HG03039 (cell line): ENCODE measurements around the gene MPPED1.

ENCODE experiments used
- ATAC-seq: cut with Tn5 transposase; IDR thresholded peaks from one replicate; pipeline ENCODE4 v1.9.1; 2021; ENCODE audit warnings: mild to moderate bottlenecking, moderate library complexity; ENCODE audit not compliant: unreplicated experiment

MPPED1 gene

DNA sequence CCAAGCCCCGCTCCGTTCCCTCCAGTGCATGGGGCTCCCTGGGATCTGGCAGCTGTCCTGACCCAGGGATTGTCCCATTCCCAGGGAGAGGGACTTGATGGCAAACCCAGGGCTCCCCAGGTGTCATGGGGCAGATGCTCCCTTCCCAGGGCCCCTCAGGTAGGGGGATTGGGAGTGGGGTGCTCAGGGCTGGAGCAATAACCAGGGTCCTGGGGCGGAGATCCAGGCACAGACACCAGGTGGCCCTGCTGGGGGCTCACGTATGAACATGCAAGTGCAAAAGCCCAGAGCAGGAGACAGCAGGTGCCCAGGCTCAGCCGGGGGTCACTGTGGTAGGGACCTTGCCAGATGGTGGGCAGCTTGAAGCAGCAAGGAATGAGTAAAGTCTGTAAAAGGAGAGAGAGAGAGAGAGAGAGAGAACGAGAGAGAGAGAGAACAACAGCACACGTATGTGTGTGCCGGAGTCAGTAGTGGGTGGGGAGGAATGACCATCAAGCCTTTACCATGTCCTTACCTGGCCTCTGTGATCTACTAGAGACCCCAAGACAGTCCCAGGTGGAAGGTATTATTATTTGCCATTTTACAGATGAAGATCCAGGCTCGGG is 19.3 kb upstream of the MPPED1 start:
- no peak for ATAC-seq

DNA sequence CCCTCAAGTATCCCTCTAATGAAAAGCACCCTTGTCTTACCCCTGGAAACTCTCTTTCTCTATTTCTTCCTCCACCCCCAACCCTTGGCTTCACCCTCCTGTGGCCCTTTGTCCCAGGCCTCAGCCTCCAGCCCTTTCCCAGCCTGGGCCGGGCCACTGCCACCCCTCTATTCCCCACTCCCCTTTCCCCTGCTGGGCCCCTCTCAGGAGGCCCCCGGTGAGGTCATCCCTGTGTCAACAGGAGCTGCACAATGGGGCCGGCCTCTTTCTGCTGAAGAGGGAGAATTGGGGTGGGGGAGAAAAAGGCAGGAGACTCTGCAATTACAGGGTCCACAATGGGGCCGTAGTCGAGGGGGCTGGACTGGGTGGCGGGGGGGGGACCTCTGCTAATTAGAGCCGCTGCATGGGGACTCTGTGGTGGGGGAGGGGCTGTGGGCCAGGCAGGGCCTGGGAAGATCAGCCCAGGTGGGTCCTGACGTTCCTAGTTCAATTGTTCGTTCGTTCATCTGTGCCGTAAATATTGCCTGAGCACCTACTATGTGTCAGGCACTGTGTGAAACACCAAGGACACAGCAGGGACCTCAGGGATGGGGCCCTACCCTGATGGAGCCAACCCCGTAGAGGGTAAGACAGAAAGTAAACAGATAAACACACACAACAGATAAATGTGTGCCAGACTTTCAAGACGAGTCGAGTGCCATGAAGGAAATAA is 18.5 kb upstream of the MPPED1 start:
- no peak for ATAC-seq

DNA sequence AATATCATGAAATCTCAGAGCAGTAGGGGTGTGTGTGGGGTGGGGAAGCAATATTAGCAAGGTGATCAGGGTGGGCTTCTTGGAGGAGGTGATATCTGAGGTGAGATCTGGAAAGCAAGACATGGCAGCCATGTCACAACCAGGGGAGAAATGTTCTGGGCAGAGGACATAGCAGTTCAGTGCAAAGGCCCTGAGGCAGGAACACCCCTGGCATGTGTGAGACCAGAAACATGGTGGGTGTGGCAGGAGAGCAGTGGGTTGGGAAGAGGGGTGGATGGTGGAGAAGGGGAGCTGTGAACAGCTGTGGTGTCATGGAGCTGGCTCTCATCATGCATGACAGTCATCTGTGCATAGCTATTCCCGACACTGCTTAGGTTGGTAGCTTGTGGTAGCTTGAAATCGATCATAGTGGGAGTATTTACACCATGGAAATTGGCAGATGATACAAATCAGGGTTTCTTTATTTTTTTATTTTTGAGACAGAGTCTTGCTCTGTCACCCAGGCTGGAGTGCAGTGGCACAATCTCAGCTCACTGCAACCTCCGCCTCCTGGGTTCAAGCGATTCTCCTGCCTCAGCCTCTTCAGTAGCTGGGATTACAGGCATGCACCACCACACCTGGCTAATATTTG is 17.9 kb upstream of the MPPED1 start:
- no peak for ATAC-seq

GRCh38 chr22:43395086-43395695 is 16.6 kb upstream of the MPPED1 start:
- ATAC-seq, result no peak

DNA sequence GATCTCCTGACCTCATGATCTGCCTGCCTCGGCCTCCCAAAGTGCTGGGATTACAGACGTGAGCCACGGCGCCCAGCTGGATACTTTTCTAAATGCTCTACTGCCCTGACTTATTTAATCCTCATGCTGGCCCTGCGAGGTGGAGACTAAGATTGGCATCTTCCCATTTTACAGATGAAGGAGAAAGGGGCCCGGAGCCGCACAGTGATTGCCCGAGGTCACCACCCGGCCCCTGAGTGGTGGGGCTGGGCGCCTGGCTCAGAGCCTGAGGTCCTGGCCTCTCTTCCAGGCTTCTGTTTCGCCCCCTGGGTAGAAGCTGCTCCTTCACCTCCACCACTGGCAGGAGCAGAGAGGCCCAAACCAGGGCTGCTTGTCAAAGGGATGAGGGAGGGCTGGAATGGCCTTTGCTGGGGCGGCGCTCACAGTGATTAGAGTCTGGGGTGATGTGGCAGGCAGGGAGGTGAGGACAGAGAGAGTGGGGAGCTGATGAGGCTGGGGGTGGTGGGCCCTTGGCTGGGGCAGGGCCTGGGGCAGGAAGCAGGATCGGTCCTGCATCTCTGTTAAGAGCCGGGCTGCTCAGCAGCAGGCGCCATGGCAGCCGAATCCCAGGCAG is 15.4 kb upstream of the MPPED1 start:
- no peak for ATAC-seq

GRCh38 chr22:43396934-43397457 is 14.8 kb upstream of the MPPED1 start:
- ATAC-seq, result no peak

DNA sequence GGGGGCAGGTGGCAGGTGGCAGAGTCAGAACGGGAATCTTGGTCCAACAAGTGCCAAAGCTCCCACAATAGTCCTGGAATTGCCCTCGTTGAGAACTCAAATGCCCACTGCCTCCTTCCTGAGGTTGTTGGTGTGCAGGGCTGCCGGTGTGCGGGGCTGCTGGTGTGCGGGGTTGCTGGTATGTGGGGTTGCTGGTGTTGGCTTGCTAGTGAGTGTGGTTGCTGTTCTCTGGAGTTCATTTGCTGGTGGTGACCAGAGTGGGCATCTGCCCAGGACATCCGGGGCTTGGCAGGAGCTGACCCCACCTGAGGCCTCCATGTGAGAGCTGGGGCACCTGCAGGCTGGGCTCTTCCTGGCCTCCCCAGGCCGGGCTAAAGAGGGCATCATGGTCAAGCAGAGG is 14.0 kb upstream of the MPPED1 start:
- ATAC-seq, result no peak

DNA sequence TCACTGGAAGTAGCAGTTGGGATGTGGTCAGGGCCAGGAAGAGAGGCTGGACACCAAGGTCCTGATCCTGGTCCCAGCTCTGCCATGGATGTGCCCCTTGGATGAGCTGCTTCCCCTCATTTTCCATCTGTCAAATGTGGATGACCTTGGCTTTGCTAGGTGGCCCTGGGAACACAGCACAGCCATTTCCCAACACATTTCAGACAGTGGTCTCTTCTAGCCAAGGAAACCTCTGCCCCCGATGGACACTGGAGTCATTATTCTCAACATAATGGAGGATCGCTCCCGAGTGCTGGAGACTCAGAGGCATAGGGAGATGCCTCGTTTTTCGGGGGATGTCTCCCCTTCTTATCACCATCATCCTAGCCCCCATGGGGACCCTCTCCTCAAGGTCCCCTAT is 13.6 kb upstream of the MPPED1 start:
- ATAC-seq, result no peak

DNA sequence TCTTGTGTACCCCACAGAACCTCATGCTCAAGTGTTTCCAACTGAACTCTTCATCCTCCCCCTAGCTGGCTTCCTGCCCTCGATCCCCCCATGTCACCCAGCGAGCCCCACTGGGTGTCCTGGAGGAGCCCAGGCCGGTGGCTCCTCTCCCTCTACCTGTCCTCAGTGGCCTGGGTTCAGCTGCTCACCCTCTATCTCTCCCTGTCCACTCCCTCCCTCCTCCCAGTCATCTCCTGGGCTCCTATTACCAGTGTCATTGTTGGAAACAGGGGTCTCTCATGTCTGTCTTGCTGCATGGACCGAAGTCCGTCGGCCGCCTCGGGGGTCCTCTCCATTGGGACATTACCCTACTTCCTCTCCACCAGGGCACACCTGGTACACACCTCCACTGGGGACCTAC is 12.9 kb upstream of the MPPED1 start:
- no peak for ATAC-seq

DNA sequence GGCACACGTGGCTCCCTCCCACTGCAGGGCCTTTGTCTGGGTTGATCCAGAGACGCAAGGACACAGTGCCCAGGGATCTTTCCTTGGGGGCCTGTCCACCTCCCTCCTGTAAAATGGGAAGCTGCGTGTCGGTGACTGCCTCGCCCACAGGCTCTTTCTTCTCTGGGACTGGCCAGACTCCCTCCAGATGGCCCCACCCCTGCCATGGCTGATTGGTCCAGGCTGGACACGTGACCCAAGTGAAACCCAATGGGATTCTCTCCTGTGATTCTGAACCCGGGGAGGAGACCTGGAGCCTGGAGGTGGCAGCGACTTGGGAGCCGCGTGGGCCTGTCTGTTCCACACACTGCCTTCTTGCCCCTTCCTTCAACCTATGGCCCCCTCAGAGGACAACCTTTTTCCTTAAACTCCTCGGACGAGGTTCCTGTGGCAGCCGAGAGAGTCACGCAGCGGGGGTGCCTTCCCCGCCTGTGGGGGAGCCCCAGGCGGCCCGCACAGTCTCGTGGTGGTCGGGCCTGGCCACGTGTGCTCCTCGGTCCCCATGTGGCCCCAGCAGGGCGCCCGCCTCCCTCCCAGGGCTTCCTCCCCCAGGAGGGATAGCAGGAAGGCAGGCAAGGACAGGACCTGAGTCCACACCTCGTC is 12.4 kb upstream of the MPPED1 start:
- no peak for ATAC-seq

- ATAC-seq, result no peak
Measured at GRCh38 chr22:43399980-43400358, 11.8 kb upstream of the MPPED1 start.

DNA sequence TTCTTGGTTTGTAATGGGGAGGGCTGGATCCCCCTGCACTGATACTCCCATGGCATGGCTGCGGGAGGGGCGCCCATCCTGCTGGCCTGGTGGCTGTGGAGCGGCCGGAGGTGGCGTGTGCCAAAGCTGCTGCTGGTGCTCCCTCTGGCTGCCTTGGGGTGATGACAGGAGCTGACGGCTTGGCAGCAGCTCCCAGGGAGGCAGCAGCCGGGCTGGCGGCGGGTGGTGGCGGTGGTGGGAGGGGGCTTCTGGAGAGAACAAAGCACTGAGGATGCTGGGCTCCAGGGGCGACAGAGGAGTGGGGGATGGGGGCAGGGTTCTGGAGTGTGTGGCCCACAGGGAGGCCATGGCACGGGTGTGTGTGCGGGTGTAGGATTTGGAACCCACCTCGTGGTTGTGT is 11.4 kb upstream of the MPPED1 start:
- no peak for ATAC-seq

DNA sequence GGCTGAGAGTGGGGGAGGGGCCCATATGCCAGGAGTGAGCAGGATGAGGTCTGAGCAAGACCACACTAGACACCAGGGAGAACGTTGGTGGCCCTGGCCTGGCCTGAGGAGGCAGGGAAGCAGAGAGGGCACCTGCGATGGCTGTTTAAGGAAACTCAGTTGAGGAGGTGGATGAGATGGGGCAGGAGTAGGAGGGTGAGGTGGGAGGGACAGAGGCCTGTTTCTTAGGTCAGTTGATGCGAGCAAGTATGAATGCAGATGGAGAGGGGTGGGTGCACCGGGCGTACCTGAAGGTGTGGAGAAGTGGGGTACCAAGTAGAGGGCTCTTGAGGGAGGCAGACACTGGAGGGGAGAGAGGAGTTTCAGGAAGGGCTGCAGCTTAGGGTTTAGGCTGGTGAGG is 10.6 kb upstream of the MPPED1 start:
- no peak for ATAC-seq

- ATAC-seq, result no peak
Measured at GRCh38 chr22:43401661-43402060, 10.2 kb upstream of the MPPED1 start.

GRCh38 chr22:43402128-43402527 is 9.7 kb upstream of the MPPED1 start:
- ATAC-seq, result no peak

- no peak for ATAC-seq
Measured at GRCh38 chr22:43404673-43405385, 7.0 kb upstream of the MPPED1 start.

GRCh38 chr22:43406186-43406790 is 5.5 kb upstream of the MPPED1 start:
- no peak for ATAC-seq

DNA sequence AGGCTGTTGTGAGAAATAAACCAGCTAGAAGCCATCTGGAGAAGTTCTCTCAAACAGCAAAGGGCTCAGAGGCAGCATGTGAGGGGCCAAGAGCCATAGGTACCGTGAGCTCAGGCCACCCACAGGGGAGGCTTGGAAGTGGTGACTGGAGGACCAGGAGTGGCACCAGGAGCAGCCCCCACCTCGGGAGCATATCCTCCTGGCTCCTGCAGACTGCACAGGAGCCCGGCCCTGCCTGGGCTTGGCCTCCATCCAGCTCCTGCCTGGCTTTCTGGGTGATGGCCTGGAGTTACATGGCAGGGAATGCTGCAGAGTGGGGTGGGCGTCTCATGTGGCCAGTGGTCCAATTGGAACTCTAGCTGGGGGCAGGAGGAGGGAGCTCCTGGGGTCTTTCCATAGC is 4.2 kb upstream of the MPPED1 start:
- ATAC-seq, result no peak

DNA sequence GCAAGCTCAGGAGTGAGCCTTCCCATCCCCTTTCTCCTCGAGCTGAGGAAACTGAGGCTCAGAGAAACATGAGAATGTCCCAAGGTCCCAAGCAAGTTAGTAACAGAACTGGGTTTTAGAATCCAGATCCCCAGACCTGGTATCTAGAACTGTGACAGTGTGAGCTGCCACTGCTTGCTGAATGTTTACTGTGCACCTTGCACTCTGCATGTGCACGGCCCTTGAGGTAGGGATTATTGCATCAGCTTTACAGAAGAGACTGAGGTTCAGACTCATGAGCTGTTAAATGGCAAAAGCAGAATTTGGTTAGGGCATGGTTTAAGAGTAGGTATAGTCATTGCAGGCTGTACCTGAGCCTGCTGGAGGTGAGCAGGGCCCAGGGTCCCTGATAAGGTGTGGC is 3.8 kb upstream of the MPPED1 start:
- no peak for ATAC-seq

- ATAC-seq, result no peak
Measured at GRCh38 chr22:43409046-43409445, 2.8 kb upstream of the MPPED1 start.
